HepG2 (cell line): ENCODE results near the gene DUSP8. TPM values are rescaled to one million over a fixed set of nuclear protein-coding genes. Genes with fewer than 3 reads are reported as not detected.

ENCODE experiments used
- CBX2 ChIP-seq, 2 experiments: fragments of 200-600 bp in 1 of 2; sonication (generic); formaldehyde crosslinking in 1 of 2; IDR thresholded peaks; 2 replicates each; pipeline versions ENCODE4 v1.7.0 to v1.8.1; 2018 to 2022; ENCODE audit warnings: low read depth in 2 of 2, low read length in 1 of 2, mild to moderate bottlenecking in 1 of 2, missing genetic modification reagents in 1 of 2
- ESRRA ChIP-seq: sonication (generic); formaldehyde crosslinking; IDR thresholded peaks from 2 replicates; pipeline ENCODE4 v1.5.1; 2020; ENCODE audit warnings: mild to moderate bottlenecking, low read depth, missing genetic modification reagents
- FOSL1 ChIP-seq: sonication (generic); formaldehyde crosslinking; IDR thresholded peaks from 2 replicates; pipeline ENCODE4 v1.9.0; 2021; ENCODE audit warnings: missing genetic modification reagents, borderline replicate concordance
- HNRNPH1 ChIP-seq: fragments of 200-400 bp; formaldehyde crosslinking; optimal IDR thresholded peaks from 2 replicates; pipeline ENCODE3; 2017; ENCODE audit warnings: mild to moderate bottlenecking, low read depth, low read length
- KDM2A ChIP-seq: sonication (generic); formaldehyde crosslinking; IDR thresholded peaks from 2 replicates; pipeline ENCODE4 v1.4.0; 2020; ENCODE audit warnings: low read depth, missing genetic modification reagents, borderline replicate concordance
- KLF13 ChIP-seq: sonication (generic); formaldehyde crosslinking; IDR thresholded peaks from 2 replicates; pipeline ENCODE4 v1.4.0; 2020; ENCODE audit warnings: mild to moderate bottlenecking, missing genetic modification reagents
- NCOR1 ChIP-seq: fragments of 200-600 bp; sonication (generic); IDR thresholded peaks from 2 replicates; pipeline ENCODE4 v1.7.0; 2017; ENCODE audit warnings: antibody characterized with exemption, low read length, borderline replicate concordance
- RBFOX2 ChIP-seq: fragments of 200-400 bp; formaldehyde crosslinking; IDR thresholded peaks from 2 replicates; pipeline ENCODE4 v1.6.1; 2017; ENCODE audit warnings: low read depth, mild to moderate bottlenecking, low read length
- RXRA ChIP-seq: sonication (generic); formaldehyde crosslinking; IDR thresholded peaks from 2 replicates; pipeline ENCODE4 v1.5.1; 2020; ENCODE audit warnings: missing genetic modification reagents
- STAG1 ChIP-seq: sonication (generic); formaldehyde crosslinking; IDR thresholded peaks from 2 replicates; pipeline ENCODE4 v1.4.0; 2020; ENCODE audit warnings: missing genetic modification reagents
- ZFP37 ChIP-seq: sonication (generic); formaldehyde crosslinking; IDR thresholded peaks from 2 replicates; pipeline ENCODE4 v1.4.0; 2020; ENCODE audit warnings: missing genetic modification reagents, borderline replicate concordance
- ZMAT3 ChIP-seq: sonication (generic); formaldehyde crosslinking; conservative IDR thresholded peaks from 2 replicates; pipeline ENCODE4 v1.7.0; 2021; ENCODE audit warnings: missing genetic modification reagents
- ZNF234 ChIP-seq: sonication (generic); formaldehyde crosslinking; conservative IDR thresholded peaks from 2 replicates; pipeline ENCODE4 v1.5.1; 2020; ENCODE audit warnings: mild to moderate bottlenecking, missing genetic modification reagents
- ZNF235 ChIP-seq: sonication (generic); formaldehyde crosslinking; IDR thresholded peaks from 2 replicates; pipeline ENCODE4 v1.8.1; 2023; ENCODE audit warnings: mild to moderate bottlenecking, missing genetic modification reagents, borderline replicate concordance
- ZNF3 ChIP-seq: IDR thresholded peaks from 2 replicates; pipeline ENCODE4 v1.7.0; 2017; ENCODE audit warnings: inconsistent platforms
- ZSCAN12 ChIP-seq: sonication (generic); formaldehyde crosslinking; IDR thresholded peaks from 2 replicates; pipeline ENCODE4 v1.9.0; 2021; ENCODE audit warnings: mild to moderate bottlenecking, missing genetic modification reagents
- polyA plus RNA-seq, 8 experiments: library from polyadenylated mRNA; depleted of rRNA in 3 of 8; stranded (reverse) in 7 of 8; unstranded in 1 of 8; fragments of >200 nt; fragmentation: Illumina TruSeq in 4 of 8; extraction: Trizol in 4 of 8; gene quantifications; 2 replicates each; pipeline versions ENCODE4 v1.2.1 to v1.2.3, GENCODE V29; 2011 to 2016; ENCODE audit warnings: low read depth in 4 of 8, missing spikeins in 1 of 8, mixed read lengths in 1 of 8; ENCODE audit not compliant: insufficient read depth in 1 of 8
- total RNA-seq, 5 experiments: library from RNA; depleted of rRNA; stranded (reverse); fragments of >200 nt; fragmentation: Illumina TruSeq; extraction: Trizol; gene quantifications; 2 replicates each; pipeline ENCODE4 v1.2.3, GENCODE V29; 2016; ENCODE audit warnings: low read depth in 1 of 5
- TF ChIP-seq, protein P1 (sequence below): sonication (generic); formaldehyde crosslinking; IDR thresholded peaks from 2 replicates; pipeline ENCODE4 v1.8.0; 2022; ENCODE audit warnings: mild to moderate bottlenecking, missing genetic modification reagents
- TF ChIP-seq, protein P2 (sequence below): sonication (generic); formaldehyde crosslinking; IDR thresholded peaks from 2 replicates; pipeline ENCODE4 v1.4.0; 2020; ENCODE audit warnings: missing genetic modification reagents
- TF ChIP-seq, protein P3 (sequence below): sonication (generic); formaldehyde crosslinking; IDR thresholded peaks from 2 replicates; pipeline ENCODE4 v1.5.1; 2020; ENCODE audit warnings: mild to moderate bottlenecking, missing genetic modification reagents, borderline replicate concordance
- TF ChIP-seq, protein P4 (sequence below): sonication (generic); formaldehyde crosslinking; IDR thresholded peaks from 2 replicates; pipeline ENCODE4 v1.5.1; 2020; ENCODE audit warnings: missing genetic modification reagents, mild to moderate bottlenecking, borderline replicate concordance

Gene DUSP8
- total and polyA plus RNA-seq, 2 of the 13 experiments (the other 11 are each of a cell fraction or from before 2014, with no cell fraction given): 1.8 to 8.0 TPM

DNA sequence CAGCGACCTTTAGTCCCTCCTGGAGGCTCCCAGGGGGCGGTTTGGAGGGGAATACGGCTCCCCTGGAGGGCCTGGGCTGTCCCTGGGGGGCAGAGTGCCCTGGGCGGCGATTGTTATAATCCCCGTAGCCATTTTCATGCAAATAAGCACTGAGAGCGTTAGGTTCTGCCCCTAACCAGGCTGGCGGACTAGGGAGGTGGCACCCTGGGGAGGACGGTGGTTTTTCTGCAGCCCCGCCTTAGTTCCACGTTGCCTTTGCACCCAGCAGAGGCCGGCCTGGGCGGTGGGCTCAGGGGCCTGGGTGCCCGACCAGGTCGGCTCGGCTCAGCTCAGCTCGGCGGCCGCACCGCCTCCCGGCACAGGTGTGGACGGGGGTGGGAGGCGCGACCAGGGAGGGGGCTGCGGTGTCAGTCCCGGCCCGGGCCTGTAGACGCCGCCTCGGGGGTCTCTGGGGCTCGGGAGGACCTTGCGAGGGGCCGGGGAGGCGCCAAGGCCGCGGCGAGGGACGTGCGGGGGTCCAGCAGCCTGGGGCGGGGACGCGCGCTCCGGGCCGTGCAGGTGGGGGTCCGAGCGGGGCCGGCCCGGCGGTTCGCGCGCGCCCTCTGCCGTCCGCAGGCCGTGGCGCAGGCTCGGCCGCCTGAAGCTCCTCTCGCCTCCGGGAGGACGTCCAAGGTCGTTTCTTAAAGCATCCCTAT is 2.3 kb upstream of the DUSP8 start (continued):
- TF ChIP-seq ESRRA (CRISPR knock-in tag) (peak; percentile 60; the same call in 1 of the 2 replicates), RBFOX2 (peak; percentile 26; the same call in 1 of the 2 replicates), KLF13 (CRISPR knock-in tag) (no peak), ZNF235 (no peak), HNRNPH1 (no peak), ZNF234 (CRISPR knock-in tag) (no peak), ZNF3 (CRISPR knock-in tag) (no peak), FOSL1 (CRISPR knock-in tag) (no peak), STAG1 (CRISPR knock-in tag) (peak; percentile 65), ZSCAN12 (no peak), ZMAT3 (CRISPR knock-in tag) (no peak), KDM2A (CRISPR knock-in tag) (peak; percentile 38; the same call in 1 of the 2 replicates), NCOR1 (no peak), ZFP37 (CRISPR knock-in tag) (no peak), CBX2 (IDR thresholded peaks at IDR 0.05; ENCODE audit: low read depth, low read length) (no peak), CBX2 (CRISPR knock-in tag; IDR thresholded peaks at IDR 0.05; ENCODE audit: low read depth) (no peak), RXRA (CRISPR knock-in tag) (peak; percentile 25; the same call in 1 of the 2 replicates)
- TF ChIP-seq, protein P1, sequence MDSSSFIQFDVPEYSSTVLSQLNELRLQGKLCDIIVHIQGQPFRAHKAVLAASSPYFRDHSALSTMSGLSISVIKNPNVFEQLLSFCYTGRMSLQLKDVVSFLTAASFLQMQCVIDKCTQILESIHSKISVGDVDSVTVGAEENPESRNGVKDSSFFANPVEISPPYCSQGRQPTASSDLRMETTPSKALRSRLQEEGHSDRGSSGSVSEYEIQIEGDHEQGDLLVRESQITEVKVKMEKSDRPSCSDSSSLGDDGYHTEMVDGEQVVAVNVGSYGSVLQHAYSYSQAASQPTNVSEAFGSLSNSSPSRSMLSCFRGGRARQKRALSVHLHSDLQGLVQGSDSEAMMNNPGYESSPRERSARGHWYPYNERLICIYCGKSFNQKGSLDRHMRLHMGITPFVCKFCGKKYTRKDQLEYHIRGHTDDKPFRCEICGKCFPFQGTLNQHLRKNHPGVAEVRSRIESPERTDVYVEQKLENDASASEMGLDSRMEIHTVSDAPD (CRISPR knock-in tag): no peak
- TF ChIP-seq, protein P2, sequence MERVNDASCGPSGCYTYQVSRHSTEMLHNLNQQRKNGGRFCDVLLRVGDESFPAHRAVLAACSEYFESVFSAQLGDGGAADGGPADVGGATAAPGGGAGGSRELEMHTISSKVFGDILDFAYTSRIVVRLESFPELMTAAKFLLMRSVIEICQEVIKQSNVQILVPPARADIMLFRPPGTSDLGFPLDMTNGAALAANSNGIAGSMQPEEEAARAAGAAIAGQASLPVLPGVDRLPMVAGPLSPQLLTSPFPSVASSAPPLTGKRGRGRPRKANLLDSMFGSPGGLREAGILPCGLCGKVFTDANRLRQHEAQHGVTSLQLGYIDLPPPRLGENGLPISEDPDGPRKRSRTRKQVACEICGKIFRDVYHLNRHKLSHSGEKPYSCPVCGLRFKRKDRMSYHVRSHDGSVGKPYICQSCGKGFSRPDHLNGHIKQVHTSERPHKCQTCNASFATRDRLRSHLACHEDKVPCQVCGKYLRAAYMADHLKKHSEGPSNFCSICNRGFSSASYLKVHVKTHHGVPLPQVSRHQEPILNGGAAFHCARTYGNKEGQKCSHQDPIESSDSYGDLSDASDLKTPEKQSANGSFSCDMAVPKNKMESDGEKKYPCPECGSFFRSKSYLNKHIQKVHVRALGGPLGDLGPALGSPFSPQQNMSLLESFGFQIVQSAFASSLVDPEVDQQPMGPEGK (CRISPR knock-in tag): peak; percentile 5
- TF ChIP-seq, protein P3, sequence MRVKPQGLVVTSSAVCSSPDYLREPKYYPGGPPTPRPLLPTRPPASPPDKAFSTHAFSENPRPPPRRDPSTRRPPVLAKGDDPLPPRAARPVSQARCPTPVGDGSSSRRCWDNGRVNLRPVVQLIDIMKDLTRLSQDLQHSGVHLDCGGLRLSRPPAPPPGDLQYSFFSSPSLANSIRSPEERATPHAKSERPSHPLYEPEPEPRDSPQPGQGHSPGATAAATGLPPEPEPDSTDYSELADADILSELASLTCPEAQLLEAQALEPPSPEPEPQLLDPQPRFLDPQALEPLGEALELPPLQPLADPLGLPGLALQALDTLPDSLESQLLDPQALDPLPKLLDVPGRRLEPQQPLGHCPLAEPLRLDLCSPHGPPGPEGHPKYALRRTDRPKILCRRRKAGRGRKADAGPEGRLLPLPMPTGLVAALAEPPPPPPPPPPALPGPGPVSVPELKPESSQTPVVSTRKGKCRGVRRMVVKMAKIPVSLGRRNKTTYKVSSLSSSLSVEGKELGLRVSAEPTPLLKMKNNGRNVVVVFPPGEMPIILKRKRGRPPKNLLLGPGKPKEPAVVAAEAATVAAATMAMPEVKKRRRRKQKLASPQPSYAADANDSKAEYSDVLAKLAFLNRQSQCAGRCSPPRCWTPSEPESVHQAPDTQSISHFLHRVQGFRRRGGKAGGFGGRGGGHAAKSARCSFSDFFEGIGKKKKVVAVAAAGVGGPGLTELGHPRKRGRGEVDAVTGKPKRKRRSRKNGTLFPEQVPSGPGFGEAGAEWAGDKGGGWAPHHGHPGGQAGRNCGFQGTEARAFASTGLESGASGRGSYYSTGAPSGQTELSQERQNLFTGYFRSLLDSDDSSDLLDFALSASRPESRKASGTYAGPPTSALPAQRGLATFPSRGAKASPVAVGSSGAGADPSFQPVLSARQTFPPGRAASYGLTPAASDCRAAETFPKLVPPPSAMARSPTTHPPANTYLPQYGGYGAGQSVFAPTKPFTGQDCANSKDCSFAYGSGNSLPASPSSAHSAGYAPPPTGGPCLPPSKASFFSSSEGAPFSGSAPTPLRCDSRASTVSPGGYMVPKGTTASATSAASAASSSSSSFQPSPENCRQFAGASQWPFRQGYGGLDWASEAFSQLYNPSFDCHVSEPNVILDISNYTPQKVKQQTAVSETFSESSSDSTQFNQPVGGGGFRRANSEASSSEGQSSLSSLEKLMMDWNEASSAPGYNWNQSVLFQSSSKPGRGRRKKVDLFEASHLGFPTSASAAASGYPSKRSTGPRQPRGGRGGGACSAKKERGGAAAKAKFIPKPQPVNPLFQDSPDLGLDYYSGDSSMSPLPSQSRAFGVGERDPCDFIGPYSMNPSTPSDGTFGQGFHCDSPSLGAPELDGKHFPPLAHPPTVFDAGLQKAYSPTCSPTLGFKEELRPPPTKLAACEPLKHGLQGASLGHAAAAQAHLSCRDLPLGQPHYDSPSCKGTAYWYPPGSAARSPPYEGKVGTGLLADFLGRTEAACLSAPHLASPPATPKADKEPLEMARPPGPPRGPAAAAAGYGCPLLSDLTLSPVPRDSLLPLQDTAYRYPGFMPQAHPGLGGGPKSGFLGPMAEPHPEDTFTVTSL: no peak
- TF ChIP-seq, protein P4, sequence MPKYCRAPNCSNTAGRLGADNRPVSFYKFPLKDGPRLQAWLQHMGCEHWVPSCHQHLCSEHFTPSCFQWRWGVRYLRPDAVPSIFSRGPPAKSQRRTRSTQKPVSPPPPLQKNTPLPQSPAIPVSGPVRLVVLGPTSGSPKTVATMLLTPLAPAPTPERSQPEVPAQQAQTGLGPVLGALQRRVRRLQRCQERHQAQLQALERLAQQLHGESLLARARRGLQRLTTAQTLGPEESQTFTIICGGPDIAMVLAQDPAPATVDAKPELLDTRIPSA (CRISPR knock-in tag): no peak
